Brain microvascular endothelial cell (primary cell): ENCODE measurements around the gene PLEKHG7.

Experiments used
- DNase-seq: peaks from one replicate; pipeline ENCODE4 v3.0.0-alpha.2; 2020
- H3K27ac ChIP-seq: fragments of 250-450 bp; sonication (Bioruptor Pico); 2 replicates; pipeline ENCODE4 v1.5.1; 2020; ENCODE audit warnings: mild to moderate bottlenecking, moderate library complexity
- H3K27me3 ChIP-seq: fragments of 250-450 bp; sonication (Bioruptor Pico); replicated peaks from 2 replicates; pipeline ENCODE4 v1.5.1; 2020; ENCODE audit warnings: mild to moderate bottlenecking
- H3K36me3 ChIP-seq: fragments of 250-450 bp; sonication (Bioruptor Pico); replicated peaks from 2 replicates; pipeline ENCODE4 v1.5.1; 2020; ENCODE audit warnings: mild to moderate bottlenecking
- H3K4me3 ChIP-seq: 2 replicates; pipeline ENCODE4 v1.5.1; 2011; ENCODE audit warnings: low read depth, mild to moderate bottlenecking, control low read depth, low read length, moderate library complexity
- in situ Hi-C: cut with HindIII; loops from 2 replicates; pipeline ENCODE4 v1.10.0; 2017; ENCODE audit warnings: low sequenced_read_pairs, low pct_ligation_motif_present
- TF ChIP-seq, protein P1 (sequence below): IDR thresholded peaks from 2 replicates; pipeline ENCODE4 v1.5.1; 2011; ENCODE audit warnings: low read depth, mild to moderate bottlenecking, moderate library complexity, low read length, control low read depth, inconsistent platforms; ENCODE audit errors: missing control alignments

Gene PLEKHG7

DNA sequence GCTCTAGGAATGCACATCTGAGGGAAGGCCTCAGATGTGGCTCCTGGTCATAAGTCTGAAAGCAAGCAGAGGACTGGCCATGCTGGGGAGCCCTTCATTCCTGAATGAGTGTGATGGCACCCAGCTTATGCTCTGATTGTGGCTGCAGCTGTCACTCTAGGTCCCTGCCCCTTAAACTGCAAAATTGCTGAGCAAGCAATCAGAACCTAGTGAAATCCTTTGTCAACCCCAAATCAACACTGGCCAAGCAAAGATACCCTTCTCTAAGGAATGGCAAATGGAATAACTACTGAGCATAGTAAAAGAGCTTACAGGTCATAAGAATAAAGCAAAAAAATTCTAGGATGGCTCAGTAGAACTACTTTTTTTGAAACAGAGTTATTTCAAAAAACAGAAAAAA, 4.3 kb upstream of the PLEKHG7 start:
- no peak overlapping the region for H3K4me3 ChIP-seq
- TF ChIP-seq, protein P1, sequence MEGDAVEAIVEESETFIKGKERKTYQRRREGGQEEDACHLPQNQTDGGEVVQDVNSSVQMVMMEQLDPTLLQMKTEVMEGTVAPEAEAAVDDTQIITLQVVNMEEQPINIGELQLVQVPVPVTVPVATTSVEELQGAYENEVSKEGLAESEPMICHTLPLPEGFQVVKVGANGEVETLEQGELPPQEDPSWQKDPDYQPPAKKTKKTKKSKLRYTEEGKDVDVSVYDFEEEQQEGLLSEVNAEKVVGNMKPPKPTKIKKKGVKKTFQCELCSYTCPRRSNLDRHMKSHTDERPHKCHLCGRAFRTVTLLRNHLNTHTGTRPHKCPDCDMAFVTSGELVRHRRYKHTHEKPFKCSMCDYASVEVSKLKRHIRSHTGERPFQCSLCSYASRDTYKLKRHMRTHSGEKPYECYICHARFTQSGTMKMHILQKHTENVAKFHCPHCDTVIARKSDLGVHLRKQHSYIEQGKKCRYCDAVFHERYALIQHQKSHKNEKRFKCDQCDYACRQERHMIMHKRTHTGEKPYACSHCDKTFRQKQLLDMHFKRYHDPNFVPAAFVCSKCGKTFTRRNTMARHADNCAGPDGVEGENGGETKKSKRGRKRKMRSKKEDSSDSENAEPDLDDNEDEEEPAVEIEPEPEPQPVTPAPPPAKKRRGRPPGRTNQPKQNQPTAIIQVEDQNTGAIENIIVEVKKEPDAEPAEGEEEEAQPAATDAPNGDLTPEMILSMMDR, result no peak
- in situ Hi-C loops, result no loop called here
- no peaks in the 10 kb centered on the region for H3K27me3 ChIP-seq
- DNase-seq, result no peak
- H3K36me3 ChIP-seq, result no peaks in the 10 kb centered on the region
- H3K27ac ChIP-seq, result no peak overlapping the region

DNA sequence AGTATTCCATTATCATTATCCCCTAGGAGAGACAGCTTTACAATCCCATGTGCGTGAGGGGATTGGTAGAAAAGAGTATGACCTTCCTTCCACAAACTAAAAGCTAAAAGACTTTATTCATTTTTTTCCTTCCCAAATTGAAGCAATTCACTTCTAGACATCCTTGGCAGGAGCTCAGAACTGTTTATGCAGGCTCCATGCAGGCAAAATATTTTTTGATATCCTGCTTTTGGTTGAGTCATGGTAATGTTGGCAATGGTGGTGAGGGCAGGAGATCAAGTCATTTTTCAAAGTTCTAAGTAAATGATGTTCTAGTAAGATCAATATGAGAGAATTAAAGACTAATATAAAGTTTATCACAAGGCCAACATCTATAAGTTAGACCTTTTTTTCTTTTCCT, 1.3 kb upstream of the PLEKHG7 start:
- TF ChIP-seq, protein P1, result no peak
- H3K27ac ChIP-seq, result no peak overlapping the region
- DNase-seq, result no peak
- in situ Hi-C loops, result no loop called here
- H3K4me3 ChIP-seq, result no peak overlapping the region
- no peaks in the 10 kb centered on the region for H3K27me3 ChIP-seq
- H3K36me3 ChIP-seq, result no peaks in the 10 kb centered on the region

DNA sequence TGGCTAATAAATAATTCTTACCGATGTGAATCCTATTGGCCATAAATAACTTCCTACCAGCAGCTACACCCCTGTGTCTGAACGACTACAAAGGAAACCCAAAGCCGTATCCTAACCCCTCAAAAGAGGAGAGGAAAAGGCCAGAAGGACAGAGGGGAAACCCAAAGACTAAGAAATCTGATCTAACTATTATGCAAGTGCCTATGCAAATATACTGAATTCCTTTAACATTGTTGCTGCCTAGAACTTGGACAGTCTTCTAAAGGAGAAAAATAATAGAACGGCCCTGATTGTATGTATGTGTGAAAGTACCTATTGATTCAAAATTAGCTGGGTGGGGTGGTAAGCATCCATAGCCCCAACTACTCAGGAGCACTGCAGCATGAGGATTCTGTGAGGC, 997 bp downstream of the PLEKHG7 start:
- no peak for DNase-seq
- no peak overlapping the region for H3K27ac ChIP-seq
- in situ Hi-C loops, result no loop called here
- TF ChIP-seq, protein P1, result no peak
- H3K4me3 ChIP-seq, result no peak overlapping the region
- no peaks in the 10 kb centered on the region for H3K36me3 ChIP-seq
- H3K27me3 ChIP-seq, result no peaks in the 10 kb centered on the region

DNA sequence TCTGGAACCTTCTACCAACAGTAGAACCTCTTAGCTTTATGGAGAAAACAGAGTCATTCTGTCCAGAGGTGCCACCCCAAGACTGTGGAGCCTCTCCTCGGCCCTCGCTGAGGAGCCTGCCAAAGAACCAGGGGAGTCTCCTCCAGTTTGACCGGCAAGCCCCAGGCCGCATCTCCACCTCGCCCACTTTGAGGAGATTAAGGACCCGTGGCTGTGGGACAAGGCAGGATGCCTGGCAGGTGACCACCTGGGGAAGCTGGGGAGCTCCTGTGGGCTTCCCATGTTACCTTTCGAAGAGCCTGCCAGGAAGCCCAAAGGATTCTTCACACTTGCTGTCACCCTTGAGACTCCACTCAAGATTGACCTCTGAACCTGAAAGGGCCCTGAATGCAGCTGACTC, 3.8 kb downstream of the PLEKHG7 start:
- in situ Hi-C loops, result no loop called here
- Histone ChIP-seq H3K27ac (no peak overlapping the region), H3K36me3 (no peaks in the 10 kb centered on the region), H3K27me3 (no peaks in the 10 kb centered on the region), H3K4me3 (no peak overlapping the region)
- TF ChIP-seq, protein P1, result no peak
- no peak for DNase-seq

DNA sequence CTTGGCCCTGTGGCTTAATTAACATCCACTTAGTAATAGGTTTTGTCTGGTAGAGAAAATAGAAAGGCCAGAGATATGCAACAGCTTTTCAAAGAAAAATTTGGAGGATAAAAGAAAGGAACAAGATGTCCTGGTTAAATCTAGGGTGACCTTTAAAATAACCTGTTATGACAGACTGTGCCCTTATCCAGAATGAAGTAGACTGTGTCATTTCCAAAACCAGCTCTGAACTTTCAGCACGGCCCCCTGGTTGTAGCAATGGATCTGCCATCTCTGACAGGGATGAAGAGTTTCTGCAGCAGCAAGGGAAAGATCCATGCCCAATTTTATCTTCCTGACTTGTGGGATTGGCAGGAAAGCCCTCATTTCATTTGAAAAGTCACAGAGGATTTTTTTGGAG, 5.1 kb downstream of the PLEKHG7 start:
- no peaks in the 10 kb centered on the region for H3K36me3 ChIP-seq
- no peak overlapping the region for H3K4me3 ChIP-seq
- H3K27ac ChIP-seq, result no peak overlapping the region
- TF ChIP-seq, protein P1, result no peak
- in situ Hi-C loops, result no loop called here
- no peak for DNase-seq
- H3K27me3 ChIP-seq, result no peaks in the 10 kb centered on the region

DNA sequence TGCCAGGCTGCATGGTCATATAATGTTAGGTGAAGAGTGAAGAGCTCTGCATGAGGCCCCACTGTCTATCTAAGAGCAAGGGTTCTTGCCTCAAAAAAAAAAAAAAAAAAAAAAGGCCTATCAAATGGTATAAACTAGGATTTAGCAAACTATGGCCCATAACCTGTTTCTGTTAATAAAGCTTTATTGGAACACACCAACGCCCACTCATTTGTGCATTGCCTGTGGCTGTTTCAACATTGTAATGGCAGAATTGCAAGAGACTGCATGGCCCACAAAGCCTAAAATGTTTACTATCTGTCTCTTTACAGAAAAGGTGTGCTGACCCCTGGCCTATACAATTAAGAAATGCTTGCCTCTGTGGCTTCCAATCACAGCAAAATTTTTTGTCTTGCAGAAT, 12.8 kb downstream of the PLEKHG7 start:
- DNase-seq, result no peak
- H3K36me3 ChIP-seq, result no peaks in the 10 kb centered on the region
- H3K27me3 ChIP-seq, result no peaks in the 10 kb centered on the region
- H3K4me3 ChIP-seq, result no peak overlapping the region
- TF ChIP-seq, protein P1, result no peak
- H3K27ac ChIP-seq, result no peak overlapping the region
- in situ Hi-C loops, result no loop called here
